Progenitor cell of endocrine pancreas (in vitro differentiated cells): ENCODE measurements around the gene SYCN. TPM values are rescaled to one million over a fixed set of nuclear protein-coding genes. Genes with fewer than 3 reads are reported as not detected.

Experiments used
- DNase-seq: peaks from one replicate; pipeline ENCODE4 v3.0.0; 2021; ENCODE audit warnings: low spot score; ENCODE audit not compliant: unreplicated experiment
- H3K27ac Mint-ChIP-seq: 2 replicates; pipeline ENCODE4 v1.8.0; 2021; ENCODE audit warnings: mild to moderate bottlenecking, moderate library complexity, mixed read lengths
- H3K27me3 Mint-ChIP-seq: 2 replicates; pipeline ENCODE4 v1.8.0; 2021; ENCODE audit warnings: mixed read lengths
- H3K36me3 Mint-ChIP-seq: 2 replicates; pipeline ENCODE4 v1.8.0; 2022; ENCODE audit warnings: mixed read lengths; ENCODE audit not compliant: insufficient read depth
- H3K4me1 Mint-ChIP-seq: 2 replicates; pipeline ENCODE4 v1.8.0; 2021; ENCODE audit warnings: low read depth, mixed read lengths
- H3K4me3 Mint-ChIP-seq: 2 replicates; pipeline ENCODE4 v1.8.0; 2021; ENCODE audit warnings: low read depth, mild to moderate bottlenecking, moderate library complexity, mixed read lengths
- H3K9me3 Mint-ChIP-seq: 2 replicates; pipeline ENCODE4 v1.8.0; 2021; ENCODE audit warnings: low read depth, mixed read lengths
- CTCF ChIP-seq: fragments of 200-600 bp; sonication (generic); IDR thresholded peaks from one replicate; pipeline ENCODE4 v1.5.0; 2021; ENCODE audit warnings: antibody characterized with exemption, mild to moderate bottlenecking; ENCODE audit not compliant: unreplicated experiment
- total RNA-seq: library from RNA; stranded (reverse); gene quantifications from 2 replicates; pipeline ENCODE4 v1.2.1, GENCODE V29; 2021

The SYCN gene
- total RNA-seq, 1 donor from 2014 or later: not detected

- no peak for TF ChIP-seq CTCF
- H3K36me3 Mint-ChIP-seq: peaks cover 4% of the 10 kb centered on the region
- no peak overlapping the region for H3K27ac Mint-ChIP-seq
- no peaks in the 10 kb centered on the region for H3K9me3 Mint-ChIP-seq
- DNase-seq: no peak
- H3K4me1 Mint-ChIP-seq: peaks cover 17% of the 10 kb centered on the region
- H3K27me3 Mint-ChIP-seq: no peaks in the 10 kb centered on the region
- H3K4me3 Mint-ChIP-seq: no peak overlapping the region
Measured at GRCh38 chr19:39165857-39166256, 38.2 kb downstream of the SYCN start.

- TF ChIP-seq CTCF: no peak
- H3K36me3 Mint-ChIP-seq: peaks cover 4% of the 10 kb centered on the region
- no peak for DNase-seq
- no peak overlapping the region for H3K4me3 Mint-ChIP-seq
- H3K27ac Mint-ChIP-seq: no peak overlapping the region
- no peaks in the 10 kb centered on the region for H3K9me3 Mint-ChIP-seq
- peaks cover 26% of the 10 kb centered on the region for H3K4me1 Mint-ChIP-seq
- H3K27me3 Mint-ChIP-seq: no peaks in the 10 kb centered on the region
Measured at GRCh38 chr19:39164289-39164688, 39.8 kb downstream of the SYCN start.

- no peak for TF ChIP-seq CTCF
- no peak for DNase-seq
- Mint-ChIP-seq H3K4me1 (peaks cover 31% of the 10 kb centered on the region), H3K4me3 (no peak overlapping the region), H3K9me3 (no peaks in the 10 kb centered on the region), H3K36me3 (no peaks in the 10 kb centered on the region), H3K27me3 (no peaks in the 10 kb centered on the region), H3K27ac (no peak overlapping the region)
Measured at GRCh38 chr19:39163621-39164020, 40.4 kb downstream of the SYCN start.

GRCh38 chr19:39162441-39163043 is 41.5 kb downstream of the SYCN start:
- Mint-ChIP-seq H3K4me3 (no peak overlapping the region), H3K27me3 (no peaks in the 10 kb centered on the region), H3K9me3 (no peaks in the 10 kb centered on the region), H3K4me1 (peaks cover 35% of the 10 kb centered on the region), H3K36me3 (no peaks in the 10 kb centered on the region), H3K27ac (peak overlapping the region; percentile 54)
- DNase-seq: no peak
- TF ChIP-seq CTCF: no peak

GRCh38 chr19:39160889-39161672 is 43.0 kb downstream of the SYCN start:
- no peak for DNase-seq
- Mint-ChIP-seq H3K4me3 (no peak overlapping the region), H3K27ac (no peak overlapping the region), H3K36me3 (no peaks in the 10 kb centered on the region), H3K9me3 (no peaks in the 10 kb centered on the region), H3K27me3 (no peaks in the 10 kb centered on the region), H3K4me1 (peaks cover 39% of the 10 kb centered on the region)
- TF ChIP-seq CTCF: no peak
